Measurements from ENCODE around the gene TAMM41. TPM values are rescaled to one million over a fixed set of nuclear protein-coding genes. Genes with fewer than 3 reads are reported as not detected.
"Not testable (repeated sequence)": the region's sequence is repeated elsewhere in the genome, so short reads cannot be mapped to it uniquely, and the experiment has no call there.

TAMM41 gene
- total RNA-seq, 5 donors from 2014 or later (not counting 1 experiment from before 2014, with no cell fraction given): 19.6 to 43.3 (median 32.4) TPM

DNA sequence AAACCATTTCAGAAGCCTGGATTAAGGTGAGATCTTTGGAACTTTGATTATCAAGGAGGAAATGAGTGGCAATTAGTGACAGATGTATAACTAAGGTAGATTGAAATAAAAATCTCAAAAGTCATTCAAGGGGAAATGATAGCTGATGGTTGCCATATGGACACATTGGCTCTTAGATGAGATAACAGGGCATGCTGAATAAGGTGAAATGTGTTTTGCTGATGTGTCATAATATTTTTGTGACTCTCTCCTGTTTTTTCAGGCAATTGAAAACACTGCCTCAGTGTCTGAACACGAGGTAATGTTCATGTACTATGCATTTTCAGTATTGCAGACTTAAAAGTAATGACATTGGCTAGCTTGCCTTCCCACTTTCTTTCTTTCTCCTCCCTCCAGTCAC is 13.5 kb upstream of the TAMM41 start:
- H3K9me3 ChIP-seq; H3K36me3 Mint-ChIP-seq; H3K27ac Mint-ChIP-seq; CTCF ChIA-PET; H3K4me3 ChIP-seq (ENCODE audit: control insufficient read depth in 1 of 2, extremely low read depth in 1 of 2, low read length in 1 of 2); H3K27me3 ChIP-seq (replicated peaks in 1 of 2; ENCODE audit: control insufficient read depth in 2 of 2, extremely low read depth in 1 of 2, insufficient read depth in 2 of 2, low read length in 1 of 2); H3K36me3 ChIP-seq (ENCODE audit: control insufficient read depth in 2 of 2, extremely low read depth in 1 of 2, insufficient read depth in 1 of 2, low read length in 1 of 2); POLR2A ChIA-PET; H3K4me3 Mint-ChIP-seq; H3K4me1 Mint-ChIP-seq; DNase-seq; ATAC-seq (replicated peaks in 1 of 4); H3K4me1 ChIP-seq (ENCODE audit: control insufficient read depth in 1 of 2, extremely low read depth in 1 of 2, insufficient read depth in 2 of 2, low read length in 2 of 2); H3K27ac ChIP-seq (ENCODE audit: low read length): not testable (repeated sequence)
- Mint-ChIP-seq H3K9me3 (peaks cover 0 to 11% (median 0%) of the 10 kb centered on the region in 3 donors), H3K27me3 (peaks cover 16 to 32% of the 10 kb centered on the region in 2 donors)
- no CpG with 5 or more reads among the region's 1 CpG for WGBS (ENCODE audit: insufficient coverage)

GRCh38 chr3:11853450-11853849 is 6.8 kb upstream of the TAMM41 start:
- Mint-ChIP-seq H3K9me3 (no peaks in the 10 kb centered on the region), H3K4me3 (no peak overlapping the region), H3K27me3 (peaks cover 9 to 13% of the 10 kb centered on the region in 2 donors), H3K36me3 (no peaks in the 10 kb centered on the region), H3K4me1 (peaks cover 0 to 4% (median 2%) of the 10 kb centered on the region in 3 donors), H3K27ac (no peak overlapping the region)
- ATAC-seq (replicated peaks in 1 of 4) (no peak), DNase-seq (no peak)
- peaks cover 0 to 6% of the 10 kb centered on the region in 2 experiments for H3K27me3 ChIP-seq (replicated peaks in 1 of 2; ENCODE audit: control insufficient read depth in 2 of 2, extremely low read depth in 1 of 2, insufficient read depth in 2 of 2, low read length in 1 of 2)
- no peak overlapping the region for H3K4me3 ChIP-seq (ENCODE audit: control insufficient read depth in 1 of 2, extremely low read depth in 1 of 2, low read length in 1 of 2)
- ChIA-PET CTCF (interaction anchor here in 1 of 2 donors (0.5 kb wide), 1 partner anchor 473 kb away, joined by 3 read pairs; no protein-coding TSS in a partner anchor), POLR2A (interaction anchor here in 1 of 2 donors (0.7 kb wide), 1 partner anchor 8 kb away, joined by 3 read pairs; no protein-coding TSS in a partner anchor)
- H3K4me1 ChIP-seq (ENCODE audit: control insufficient read depth in 1 of 2, extremely low read depth in 1 of 2, insufficient read depth in 2 of 2, low read length in 2 of 2): no peaks in the 10 kb centered on the region
- 54% methylated on average over 3 of the region's 5 CpGs for WGBS (ENCODE audit: insufficient coverage)
- H3K27ac ChIP-seq (ENCODE audit: low read length): no peak overlapping the region
- H3K9me3 ChIP-seq: no peaks in the 10 kb centered on the region
- no peaks in the 10 kb centered on the region for H3K36me3 ChIP-seq (ENCODE audit: control insufficient read depth in 2 of 2, extremely low read depth in 1 of 2, insufficient read depth in 1 of 2, low read length in 1 of 2)

- Histone ChIP-seq H3K9me3 (no peaks in the 10 kb centered on the region), H3K27me3 (replicated peaks in 1 of 2; ENCODE audit: control insufficient read depth in 2 of 2, extremely low read depth in 1 of 2, insufficient read depth in 2 of 2, low read length in 1 of 2) (no peaks in the 10 kb centered on the region), H3K36me3 (ENCODE audit: control insufficient read depth in 2 of 2, extremely low read depth in 1 of 2, insufficient read depth in 1 of 2, low read length in 1 of 2) (no peaks in the 10 kb centered on the region), H3K4me3 (ENCODE audit: control insufficient read depth in 1 of 2, extremely low read depth in 1 of 2, low read length in 1 of 2) (no peak overlapping the region), H3K27ac (ENCODE audit: low read length) (no peak overlapping the region), H3K4me1 (ENCODE audit: control insufficient read depth in 1 of 2, extremely low read depth in 1 of 2, insufficient read depth in 2 of 2, low read length in 2 of 2) (peaks cover 9 to 26% of the 10 kb centered on the region in 2 experiments)
- DNase-seq (no peak), ATAC-seq (replicated peaks in 1 of 4) (no peak)
- ChIA-PET POLR2A (no interaction called here), CTCF (no interaction called here)
- Mint-ChIP-seq H3K4me3 (no peak overlapping the region), H3K4me1 (peaks cover 30 to 34% (median 30%) of the 10 kb centered on the region in 3 donors), H3K27ac (no peak overlapping the region), H3K36me3 (no peaks in the 10 kb centered on the region), H3K9me3 (no peaks in the 10 kb centered on the region), H3K27me3 (peaks cover 2 to 4% of the 10 kb centered on the region in 2 donors)
- WGBS (ENCODE audit: insufficient coverage): 82% methylated on average over 1 of the region's 4 CpGs
Measured at GRCh38 chr3:11850003-11850402, 3.3 kb upstream of the TAMM41 start.

- ATAC-seq (replicated peaks in 1 of 4) (no peak), DNase-seq (peak in 10 of 35 experiments; percentile 2 to 34 (median 10))
- Histone ChIP-seq H3K27me3 (replicated peaks in 1 of 2; ENCODE audit: control insufficient read depth in 2 of 2, extremely low read depth in 1 of 2, insufficient read depth in 2 of 2, low read length in 1 of 2) (no peaks in the 10 kb centered on the region), H3K36me3 (ENCODE audit: control insufficient read depth in 2 of 2, extremely low read depth in 1 of 2, insufficient read depth in 1 of 2, low read length in 1 of 2) (peaks cover 4 to 17% of the 10 kb centered on the region in 2 donors), H3K27ac (ENCODE audit: low read length) (peak overlapping the region; percentile 82), H3K4me3 (ENCODE audit: control insufficient read depth in 1 of 2, extremely low read depth in 1 of 2, low read length in 1 of 2) (no peak overlapping the region), H3K9me3 (no peaks in the 10 kb centered on the region), H3K4me1 (ENCODE audit: control insufficient read depth in 1 of 2, extremely low read depth in 1 of 2, insufficient read depth in 2 of 2, low read length in 2 of 2) (peaks cover 9 to 31% of the 10 kb centered on the region in 2 experiments)
- ChIA-PET CTCF (no interaction called here), POLR2A (interaction anchor here in 1 of 2 donors (0.6 to 1.7 kb wide), 2 partner anchors 77 to 455 kb away, joined by 3 to 5 read pairs; no protein-coding TSS in a partner anchor)
- Mint-ChIP-seq H3K9me3 (no peaks in the 10 kb centered on the region), H3K27me3 (peaks cover 0 to 4% of the 10 kb centered on the region in 2 donors), H3K4me3 (peak overlapping the region; percentile 98 to 100 (median 98)), H3K27ac (peak overlapping the region; percentile 99), H3K36me3 (peaks cover 10% of the 10 kb centered on the region), H3K4me1 (peaks cover 44 to 50% (median 50%) of the 10 kb centered on the region in 3 donors)
- WGBS (ENCODE audit: insufficient coverage): no CpG with 5 or more reads among the region's 1 CpG
Measured at GRCh38 chr3:11847607-11848006, 922 bp upstream of the TAMM41 start.

DNA sequence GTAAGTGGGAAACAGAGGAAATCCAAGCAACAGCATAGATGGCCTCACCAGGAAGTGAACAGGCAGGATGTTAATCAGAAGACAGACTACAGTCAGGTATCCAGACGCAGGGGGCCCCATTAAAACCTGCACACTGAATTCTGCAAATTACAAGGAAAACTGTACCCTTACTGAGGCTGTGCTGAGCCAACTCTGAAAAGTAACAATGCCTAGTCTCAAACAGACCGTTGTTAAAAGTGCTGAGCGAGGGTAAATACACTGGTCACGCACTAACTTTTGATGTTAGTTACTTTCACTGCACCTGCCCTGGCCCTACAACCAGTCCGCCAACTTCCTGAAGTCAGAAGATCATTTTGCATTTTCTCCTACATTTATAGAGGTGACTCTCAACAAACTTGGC is 1.0 kb downstream of the TAMM41 start:
- Mint-ChIP-seq H3K4me3 (peak overlapping the region; percentile 98 to 100 (median 98)), H3K27me3 (no peaks in the 10 kb centered on the region), H3K9me3 (no peaks in the 10 kb centered on the region), H3K27ac (peak overlapping the region; percentile 99), H3K4me1 (peaks cover 44 to 56% (median 54%) of the 10 kb centered on the region in 3 donors), H3K36me3 (peaks cover 17% of the 10 kb centered on the region)
- Histone ChIP-seq H3K36me3 (ENCODE audit: control insufficient read depth in 2 of 2, extremely low read depth in 1 of 2, insufficient read depth in 1 of 2, low read length in 1 of 2) (peaks cover 5 to 31% of the 10 kb centered on the region in 2 donors), H3K4me3 (ENCODE audit: control insufficient read depth in 1 of 2, extremely low read depth in 1 of 2, low read length in 1 of 2) (peak overlapping the region; percentile 90 to 98), H3K27me3 (replicated peaks in 1 of 2; ENCODE audit: control insufficient read depth in 2 of 2, extremely low read depth in 1 of 2, insufficient read depth in 2 of 2, low read length in 1 of 2) (no peaks in the 10 kb centered on the region), H3K9me3 (peaks cover under 1% of the 10 kb centered on the region), H3K4me1 (ENCODE audit: control insufficient read depth in 1 of 2, extremely low read depth in 1 of 2, insufficient read depth in 2 of 2, low read length in 2 of 2) (peaks cover 9 to 31% of the 10 kb centered on the region in 2 experiments), H3K27ac (ENCODE audit: low read length) (peak overlapping the region; percentile 79)
- POLR2A ChIA-PET: no interaction called here
- DNase-seq (peak in 11 of 35 experiments; percentile 1 to 30 (median 4)), ATAC-seq (replicated peaks in 1 of 4) (no peak)
- WGBS (ENCODE audit: insufficient coverage): 10% methylated on average over 4 of the region's 5 CpGs
- CTCF ChIA-PET: interaction anchor here in 1 of 2 donors (1.0 kb wide), 1 partner anchor 18 kb away, joined by 4 read pairs; no protein-coding TSS in a partner anchor

GRCh38 chr3:11844891-11845290 is 1.8 kb downstream of the TAMM41 start:
- DNase-seq: no peak
- H3K27ac ChIP-seq (ENCODE audit: low read length): no peak overlapping the region
- peaks cover 23% of the 10 kb centered on the region for H3K36me3 Mint-ChIP-seq
- H3K4me1 ChIP-seq (ENCODE audit: control insufficient read depth in 1 of 2, extremely low read depth in 1 of 2, insufficient read depth in 2 of 2, low read length in 2 of 2): peaks cover 9 to 31% of the 10 kb centered on the region in 2 experiments
- H3K27me3 Mint-ChIP-seq: no peaks in the 10 kb centered on the region
- no peak for ATAC-seq (replicated peaks in 1 of 4)
- peaks cover 4% of the 10 kb centered on the region for H3K9me3 ChIP-seq
- ChIA-PET POLR2A (interaction anchor here in 1 of 2 donors (0.6 kb wide), 1 partner anchor 9 kb away, joined by 3 read pairs; no protein-coding TSS in a partner anchor), CTCF (no interaction called here)
- H3K9me3 Mint-ChIP-seq: no peaks in the 10 kb centered on the region
- 75% methylated on average over 5 of the region's 5 CpGs for WGBS (ENCODE audit: insufficient coverage)
- no peaks in the 10 kb centered on the region for H3K27me3 ChIP-seq (replicated peaks in 1 of 2; ENCODE audit: control insufficient read depth in 2 of 2, extremely low read depth in 1 of 2, insufficient read depth in 2 of 2, low read length in 1 of 2)
- H3K4me3 Mint-ChIP-seq: peak overlapping the region; percentile 98 to 100 (median 98)
- H3K36me3 ChIP-seq (ENCODE audit: control insufficient read depth in 2 of 2, extremely low read depth in 1 of 2, insufficient read depth in 1 of 2, low read length in 1 of 2): peaks cover 12 to 38% of the 10 kb centered on the region in 2 donors
- H3K4me1 Mint-ChIP-seq: peaks cover 44 to 59% (median 58%) of the 10 kb centered on the region in 3 donors
- no peak overlapping the region for H3K4me3 ChIP-seq (ENCODE audit: control insufficient read depth in 1 of 2, extremely low read depth in 1 of 2, low read length in 1 of 2)
- peak overlapping the region; percentile 80 to 99 for H3K27ac Mint-ChIP-seq

Data from T-cell (primary cell).